ENCODE data around the gene ARMH4.

ARMH4 gene

GRCh38 chr14:57987596-57988300, 164.3 kb downstream of the ARMH4 start:
- H3K4me3 ChIP-seq (ENCODE audit: low read depth, low read length): no peak overlapping the region
- in situ Hi-C loops (cut with HindIII; ENCODE audit: low sequenced_read_pairs): no loop called here
- TF ChIP-seq, protein P1, sequence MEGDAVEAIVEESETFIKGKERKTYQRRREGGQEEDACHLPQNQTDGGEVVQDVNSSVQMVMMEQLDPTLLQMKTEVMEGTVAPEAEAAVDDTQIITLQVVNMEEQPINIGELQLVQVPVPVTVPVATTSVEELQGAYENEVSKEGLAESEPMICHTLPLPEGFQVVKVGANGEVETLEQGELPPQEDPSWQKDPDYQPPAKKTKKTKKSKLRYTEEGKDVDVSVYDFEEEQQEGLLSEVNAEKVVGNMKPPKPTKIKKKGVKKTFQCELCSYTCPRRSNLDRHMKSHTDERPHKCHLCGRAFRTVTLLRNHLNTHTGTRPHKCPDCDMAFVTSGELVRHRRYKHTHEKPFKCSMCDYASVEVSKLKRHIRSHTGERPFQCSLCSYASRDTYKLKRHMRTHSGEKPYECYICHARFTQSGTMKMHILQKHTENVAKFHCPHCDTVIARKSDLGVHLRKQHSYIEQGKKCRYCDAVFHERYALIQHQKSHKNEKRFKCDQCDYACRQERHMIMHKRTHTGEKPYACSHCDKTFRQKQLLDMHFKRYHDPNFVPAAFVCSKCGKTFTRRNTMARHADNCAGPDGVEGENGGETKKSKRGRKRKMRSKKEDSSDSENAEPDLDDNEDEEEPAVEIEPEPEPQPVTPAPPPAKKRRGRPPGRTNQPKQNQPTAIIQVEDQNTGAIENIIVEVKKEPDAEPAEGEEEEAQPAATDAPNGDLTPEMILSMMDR (IDR thresholded peaks at IDR 0.05; ENCODE audit: low read depth, low read length, missing control alignments): no peak
- no peak for DNase-seq (ENCODE audit: low read depth)

GRCh38 chr14:57987051-57987450, 165.0 kb downstream of the ARMH4 start:
- no peak overlapping the region for H3K4me3 ChIP-seq (ENCODE audit: low read depth, low read length)
- no peak for DNase-seq (ENCODE audit: low read depth)
- TF ChIP-seq, protein P1 (IDR thresholded peaks at IDR 0.05; ENCODE audit: low read depth, low read length, missing control alignments): no peak

GRCh38 chr14:57982804-57983634, 169.0 kb downstream of the ARMH4 start:
- TF ChIP-seq, protein P1 (IDR thresholded peaks at IDR 0.05; ENCODE audit: low read depth, low read length, missing control alignments): no peak
- in situ Hi-C loops (cut with HindIII; ENCODE audit: low sequenced_read_pairs): no loop called here
- no peak for DNase-seq (ENCODE audit: low read depth)
- H3K4me3 ChIP-seq (ENCODE audit: low read depth, low read length): no peak overlapping the region

More at GRCh38 chr14:57987051-57987450, 165.0 kb downstream of the ARMH4 start:
- in situ Hi-C loops (cut with HindIII; ENCODE audit: low sequenced_read_pairs): no loop called here

GRCh38 chr14:57981817-57982560, 170.0 kb downstream of the ARMH4 start:
- in situ Hi-C loops (cut with HindIII; ENCODE audit: low sequenced_read_pairs): no loop called here
- DNase-seq (ENCODE audit: low read depth): no peak
- TF ChIP-seq, protein P1 (IDR thresholded peaks at IDR 0.05; ENCODE audit: low read depth, low read length, missing control alignments): no peak
- H3K4me3 ChIP-seq (ENCODE audit: low read depth, low read length): no peak overlapping the region

- in situ Hi-C loops (cut with HindIII; ENCODE audit: low sequenced_read_pairs): no loop called here
- TF ChIP-seq, protein P1 (IDR thresholded peaks at IDR 0.05; ENCODE audit: low read depth, low read length, missing control alignments): no peak
- DNase-seq (ENCODE audit: low read depth): no peak
- H3K4me3 ChIP-seq (ENCODE audit: low read depth, low read length): no peak overlapping the region
Observed at GRCh38 chr14:57979376-57980048, 172.5 kb downstream of the ARMH4 start.

DNA sequence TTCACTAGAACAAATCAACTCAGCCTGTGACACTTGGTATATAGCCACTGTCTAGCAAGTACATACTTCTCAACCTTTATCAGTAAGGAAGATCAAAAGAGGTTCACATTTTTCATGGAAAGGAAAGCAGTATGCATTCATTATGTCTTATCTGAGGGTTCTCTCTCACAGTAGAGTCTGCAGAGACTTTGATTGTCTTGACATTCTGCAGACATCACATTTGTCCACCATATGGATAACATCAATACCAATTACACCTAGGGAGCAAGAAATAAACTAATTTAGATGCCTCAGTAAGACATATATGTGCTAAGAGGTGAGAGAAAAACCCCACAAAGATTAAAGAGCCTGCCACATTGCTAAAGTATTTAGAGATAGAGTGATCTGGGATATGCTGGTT, 175.3 kb downstream of the ARMH4 start:
- in situ Hi-C loops (cut with HindIII; ENCODE audit: low sequenced_read_pairs): no loop called here
- TF ChIP-seq, protein P1 (IDR thresholded peaks at IDR 0.05; ENCODE audit: low read depth, low read length, missing control alignments): no peak
- H3K4me3 ChIP-seq (ENCODE audit: low read depth, low read length): no peak overlapping the region
- DNase-seq (ENCODE audit: low read depth): no peak

All from astrocyte of the cerebellum (primary cell).